SU-DHL-6 (cell line): ENCODE results near the gene SLX4IP.

Experiments used
- H2AFZ ChIP-seq: fragments of 200-600 bp; sonication (generic); 2 replicates; pipeline ENCODE4 v1.6.1; 2014; ENCODE audit warnings: low read depth, mild to moderate bottlenecking, moderate library complexity, mixed read lengths, antibody characterized with exemption, low read length; ENCODE audit not compliant: severe bottlenecking
- H3F3A ChIP-seq: fragments of 200-600 bp; shearing (Covaris generic); 2 replicates; pipeline ENCODE4 v1.6.0; 2016; ENCODE audit warnings: antibody characterized with exemption, mild to moderate bottlenecking; ENCODE audit not compliant: insufficient read depth
- H3K27ac ChIP-seq: fragments of 200-600 bp; sonication (generic); 2 replicates; pipeline ENCODE4 v1.5.1; 2016; ENCODE audit warnings: low read depth, mild to moderate bottlenecking, low read length, moderate library complexity, mixed read lengths
- H3K27me3 ChIP-seq: fragments of 200-600 bp; sonication (generic), shearing (Covaris generic); 2 replicates; pipeline ENCODE4 v1.6.0; 2014; ENCODE audit warnings: mild to moderate bottlenecking, low read length
- H3K36me3 ChIP-seq: fragments of 200-600 bp; sonication (generic); 2 replicates; pipeline ENCODE4 v1.6.1; 2014; ENCODE audit warnings: mild to moderate bottlenecking, low read length, mixed read lengths
- H3K4me2 ChIP-seq: fragments of 300-600, 200-600 bp; shearing (Covaris generic), sonication (generic); 2 replicates; pipeline ENCODE4 v1.6.0; 2014; ENCODE audit warnings: low read length, low read depth, mild to moderate bottlenecking; ENCODE audit not compliant: poor library complexity, severe bottlenecking
- H3K4me3 ChIP-seq: fragments of 200-600 bp; sonication (generic); 2 replicates; pipeline ENCODE4 v1.5.1; 2014; ENCODE audit warnings: antibody characterized with exemption, low read length, mild to moderate bottlenecking, mixed read lengths; ENCODE audit not compliant: insufficient read depth, poor library complexity, severe bottlenecking
- H3K79me2 ChIP-seq: fragments of 200-600 bp; sonication (generic); 2 replicates; pipeline ENCODE4 v1.6.1; 2014; ENCODE audit warnings: mild to moderate bottlenecking, low read length, moderate library complexity; ENCODE audit not compliant: insufficient read depth
- H3K9ac ChIP-seq: fragments of 200-600 bp; sonication (generic); 2 replicates; pipeline ENCODE4 v1.7.0; 2014; ENCODE audit warnings: mild to moderate bottlenecking, low read length
- H3K9me2 ChIP-seq: fragments of 200-600 bp; sonication (generic); replicated peaks from 2 replicates; pipeline ENCODE4 v1.6.1; 2014; ENCODE audit warnings: low read length; ENCODE audit not compliant: insufficient read depth
- H3K9me3 ChIP-seq: fragments of 200-600 bp; sonication (generic); 2 replicates; pipeline ENCODE4 v1.6.1; 2014; ENCODE audit warnings: low read length, mixed read lengths; ENCODE audit not compliant: insufficient read depth
- H4K20me1 ChIP-seq: fragments of 200-600 bp; sonication (generic); 2 replicates; pipeline ENCODE4 v1.6.1; 2014; ENCODE audit warnings: low read depth, mild to moderate bottlenecking, antibody characterized with exemption, low read length, moderate library complexity, mixed read lengths
- CTCF ChIP-seq: fragments of 200-600 bp; sonication (generic); IDR thresholded peaks from one replicate; pipeline ENCODE4 v1.5.1; 2017; ENCODE audit warnings: antibody characterized with exemption, mild to moderate bottlenecking, low read length, moderate library complexity; ENCODE audit not compliant: insufficient read depth, poor library complexity, severe bottlenecking
- EZH2phosphoT487 ChIP-seq: fragments of 200-600 bp; sonication (generic), shearing (Covaris generic); conservative IDR thresholded peaks from 2 replicates; pipeline ENCODE4 v1.6.1; 2018; ENCODE audit warnings: mild to moderate bottlenecking, antibody characterized with exemption, low read length, moderate library complexity, mixed read lengths

The SLX4IP gene

GRCh38 chr20:10511170-10511508, 76.0 kb downstream of the SLX4IP start:
- Histone ChIP-seq H3K9me3 (no peaks in the 10 kb centered on the region), H3K79me2 (no peaks in the 10 kb centered on the region; the same call in 1 of the 2 replicates), H2AFZ (no peak overlapping the region), H3K36me3 (no peaks in the 10 kb centered on the region), H4K20me1 (peaks cover 6% of the 10 kb centered on the region), H3K9ac (peak overlapping the region; percentile 11; the same call in 1 of the 2 replicates), H3F3A (no peaks in the 10 kb centered on the region), H3K27ac (peak overlapping the region; percentile 30; the same call in 1 of the 2 replicates), H3K4me2 (peak overlapping the region; percentile 40), H3K4me3 (no peak overlapping the region), H3K9me2 (no peaks in the 10 kb centered on the region), H3K27me3 (no peaks in the 10 kb centered on the region)
- TF ChIP-seq EZH2phosphoT487 = no peak
- no peak for TF ChIP-seq CTCF

- H2AFZ ChIP-seq = no peak overlapping the region
- H3K9me2 ChIP-seq = no peaks in the 10 kb centered on the region
- no peak for TF ChIP-seq EZH2phosphoT487
- TF ChIP-seq CTCF = no peak
- peak overlapping the region; percentile 40 for H3K4me2 ChIP-seq
- no peaks in the 10 kb centered on the region for H3K36me3 ChIP-seq
- no peak overlapping the region for H3K4me3 ChIP-seq
- H3K9ac ChIP-seq = peak overlapping the region; percentile 11; the same call in 1 of the 2 replicates
- H3K27ac ChIP-seq = peak overlapping the region; percentile 30; the same call in 1 of the 2 replicates
- H3K9me3 ChIP-seq = no peaks in the 10 kb centered on the region
- no peaks in the 10 kb centered on the region for H3K27me3 ChIP-seq
- H3K79me2 ChIP-seq = no peaks in the 10 kb centered on the region; the same call in 1 of the 2 replicates
- H4K20me1 ChIP-seq = peaks cover 6% of the 10 kb centered on the region
- H3F3A ChIP-seq = no peaks in the 10 kb centered on the region
Measured at GRCh38 chr20:10511509-10512251, 76.6 kb downstream of the SLX4IP start.

- Histone ChIP-seq H3K9ac (no peak overlapping the region), H2AFZ (no peak overlapping the region), H3K9me2 (no peaks in the 10 kb centered on the region), H3K27me3 (no peaks in the 10 kb centered on the region), H3K4me2 (no peak overlapping the region), H3K4me3 (no peak overlapping the region), H3K27ac (no peak overlapping the region), H3K79me2 (no peaks in the 10 kb centered on the region; the same call in 1 of the 2 replicates), H3K36me3 (no peaks in the 10 kb centered on the region), H3F3A (no peaks in the 10 kb centered on the region), H4K20me1 (peaks cover 6% of the 10 kb centered on the region), H3K9me3 (no peaks in the 10 kb centered on the region)
- no peak for TF ChIP-seq CTCF
- TF ChIP-seq EZH2phosphoT487 = no peak
Measured at GRCh38 chr20:10513061-10513460, 78.0 kb downstream of the SLX4IP start.
